Measurements from ENCODE around the gene CPM. TPM values are rescaled to one million over a fixed set of nuclear protein-coding genes. Genes with fewer than 3 reads are reported as not detected.

CPM gene
- total and polyA plus RNA-seq, 2 of the 4 experiments (the other 2 are of a cell fraction), result 2.0 to 8.8 TPM

DNA sequence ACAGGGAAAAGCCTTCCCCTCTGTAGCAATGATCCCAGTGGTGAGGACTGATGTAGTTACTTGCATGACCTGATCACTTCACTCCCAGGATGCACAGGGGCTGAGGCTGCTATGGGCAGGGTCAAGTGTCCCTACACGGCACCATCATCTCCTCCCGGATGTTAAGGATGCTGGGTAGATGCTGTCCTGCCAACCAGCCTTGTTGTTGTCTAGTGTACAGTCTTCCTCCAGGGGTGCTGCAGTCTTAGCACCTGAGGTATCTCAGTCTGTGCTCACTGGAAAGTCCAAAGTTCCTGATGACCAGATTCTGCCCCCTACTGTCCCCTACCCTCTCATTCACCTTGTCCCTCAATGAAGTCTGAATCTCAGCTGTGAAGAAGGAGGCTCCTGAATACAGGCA is 20.1 kb downstream of the CPM start:
- BruUV-seq (replicated peaks), result no TSS peak
- no peak overlapping the region for H3K56ac ChIP-seq (ENCODE audit: extremely low read depth, insufficient read depth, low read length)
- H3K4me3 ChIP-seq (ENCODE audit: insufficient read depth, low read depth, low read length), result no peak overlapping the region
- H3K27me3 ChIP-seq (ENCODE audit: control insufficient read depth, insufficient read depth, low read length), result no peaks in the 10 kb centered on the region
- no peak overlapping the region for H3K18ac ChIP-seq (ENCODE audit: low read depth, low read length)
- TF ChIP-seq NFE2L2 (IDR thresholded peaks at IDR 0.05; ENCODE audit: low read depth, low read length), result no peak
- TF ChIP-seq, protein P1, sequence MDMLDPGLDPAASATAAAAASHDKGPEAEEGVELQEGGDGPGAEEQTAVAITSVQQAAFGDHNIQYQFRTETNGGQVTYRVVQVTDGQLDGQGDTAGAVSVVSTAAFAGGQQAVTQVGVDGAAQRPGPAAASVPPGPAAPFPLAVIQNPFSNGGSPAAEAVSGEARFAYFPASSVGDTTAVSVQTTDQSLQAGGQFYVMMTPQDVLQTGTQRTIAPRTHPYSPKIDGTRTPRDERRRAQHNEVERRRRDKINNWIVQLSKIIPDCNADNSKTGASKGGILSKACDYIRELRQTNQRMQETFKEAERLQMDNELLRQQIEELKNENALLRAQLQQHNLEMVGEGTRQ (IDR thresholded peaks at IDR 0.05; ENCODE audit: low read depth, low read length), result no peak
- no peak for TF ChIP-seq MAZ (IDR thresholded peaks at IDR 0.05; ENCODE audit: borderline replicate concordance, low read depth, low read length)
- TF ChIP-seq CHD1 (IDR thresholded peaks at IDR 0.05; ENCODE audit: low read depth, low read length), result no peak
- TF ChIP-seq, protein P2, sequence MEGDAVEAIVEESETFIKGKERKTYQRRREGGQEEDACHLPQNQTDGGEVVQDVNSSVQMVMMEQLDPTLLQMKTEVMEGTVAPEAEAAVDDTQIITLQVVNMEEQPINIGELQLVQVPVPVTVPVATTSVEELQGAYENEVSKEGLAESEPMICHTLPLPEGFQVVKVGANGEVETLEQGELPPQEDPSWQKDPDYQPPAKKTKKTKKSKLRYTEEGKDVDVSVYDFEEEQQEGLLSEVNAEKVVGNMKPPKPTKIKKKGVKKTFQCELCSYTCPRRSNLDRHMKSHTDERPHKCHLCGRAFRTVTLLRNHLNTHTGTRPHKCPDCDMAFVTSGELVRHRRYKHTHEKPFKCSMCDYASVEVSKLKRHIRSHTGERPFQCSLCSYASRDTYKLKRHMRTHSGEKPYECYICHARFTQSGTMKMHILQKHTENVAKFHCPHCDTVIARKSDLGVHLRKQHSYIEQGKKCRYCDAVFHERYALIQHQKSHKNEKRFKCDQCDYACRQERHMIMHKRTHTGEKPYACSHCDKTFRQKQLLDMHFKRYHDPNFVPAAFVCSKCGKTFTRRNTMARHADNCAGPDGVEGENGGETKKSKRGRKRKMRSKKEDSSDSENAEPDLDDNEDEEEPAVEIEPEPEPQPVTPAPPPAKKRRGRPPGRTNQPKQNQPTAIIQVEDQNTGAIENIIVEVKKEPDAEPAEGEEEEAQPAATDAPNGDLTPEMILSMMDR (conservative IDR thresholded peaks at IDR 0.05; ENCODE audit: low read depth, low read length), result no peak
- no peak for TF ChIP-seq MAFK (IDR thresholded peaks at IDR 0.05; ENCODE audit: low read depth, low read length)
- TF ChIP-seq MXI1 (IDR thresholded peaks at IDR 0.05; ENCODE audit: borderline replicate concordance, low read depth, low read length), result no peak
- no peak overlapping the region for H3K4ac ChIP-seq (ENCODE audit: low read depth, low read length)
- H3K23ac ChIP-seq (ENCODE audit: low read depth, low read length), result no peak overlapping the region
- H2AFZ ChIP-seq (replicated peaks; ENCODE audit: low read length, poor library complexity), result no peak overlapping the region
- H4K91ac ChIP-seq (ENCODE audit: insufficient read depth, low read depth, low read length), result no peak overlapping the region; the same call in 1 of the 2 replicates
- H3K9me3 ChIP-seq (ENCODE audit: control insufficient read depth, insufficient read depth, low read length), result no peaks in the 10 kb centered on the region
- no peaks in the 10 kb centered on the region for H3K36me3 ChIP-seq (ENCODE audit: control insufficient read depth, insufficient read depth, low read length)
- H2BK15ac ChIP-seq (ENCODE audit: low read depth, low read length), result no peak overlapping the region; the same call in 2 of the 3 replicates
- H3K9me1 ChIP-seq (ENCODE audit: insufficient read depth, low read length), result 0 out of 2 replicates have a peak, but pooled peaks cover 4% of the 10 kb centered on the region
- ATAC-seq (ENCODE audit: low read depth), result no peak
- no peak overlapping the region for H4K5ac ChIP-seq (ENCODE audit: low read depth, low read length)
- 0 out of 2 replicates have a peak overlapping the region, but pooled peaks have one; percentile 3 for H2AK5ac ChIP-seq (ENCODE audit: low read depth, low read length)
- no CpG with 5 or more reads among the region's 2 CpGs for WGBS, 2 experiments (ENCODE audit: extremely low coverage in 2 of 2, insufficient read length in 1 of 2)
- dilution Hi-C loops (cut with HindIII; ENCODE audit: low sequenced_read_pairs, unreplicated experiment) (no loop called here), intact Hi-C loops (cut with micrococcal nuclease) (no loop called here), in situ Hi-C loops (cut with MboI; ENCODE audit: low sequenced_read_pairs) (no loop called here)
- H3K27ac ChIP-seq (ENCODE audit: insufficient read depth, low read length), result no peak overlapping the region
- H3K79me1 ChIP-seq (ENCODE audit: low read depth in 1 of 2, low read length in 2 of 2), result no peaks in the 10 kb centered on the region
- H3K4me1 ChIP-seq (ENCODE audit: control insufficient read depth, insufficient read depth, low read length), result 0 out of 2 replicates have a peak, but pooled peaks cover 3% of the 10 kb centered on the region
- no peak overlapping the region for H3K14ac ChIP-seq (replicated peaks; ENCODE audit: low read depth, low read length)
- no peak overlapping the region for H3K4me2 ChIP-seq (ENCODE audit: low read depth, low read length)
- H2AK9ac ChIP-seq (replicated peaks; ENCODE audit: low read depth, low read length, poor library complexity), result no peak overlapping the region
- no peak for DNase-seq
- no peak overlapping the region for H2BK120ac ChIP-seq (ENCODE audit: low read depth, low read length)
- POLR2A ChIA-PET (ENCODE audit: unreplicated experiment), result no interaction called here
- no peak overlapping the region for H2BK20ac ChIP-seq (ENCODE audit: low read depth, low read length)
- H2BK5ac ChIP-seq (ENCODE audit: low read depth, low read length, poor library complexity, severe bottlenecking), result no peak overlapping the region
- CTCF ChIA-PET, result no interaction called here
- no peaks in the 10 kb centered on the region for H4K20me1 ChIP-seq (ENCODE audit: insufficient read depth, low read length)
- no peak overlapping the region for H4K8ac ChIP-seq (ENCODE audit: low read depth in 2 of 2, low read length in 2 of 2)
- H3K9ac ChIP-seq (ENCODE audit: low read depth, low read length), result no peak overlapping the region
